ENCODE data around the gene ARHGAP9.
"Not testable (repeated sequence)": the region's sequence is repeated elsewhere in the genome, so short reads cannot be mapped to it uniquely, and the experiment has no call there.

ARHGAP9 gene

GRCh38 chr12:57449375-57449774 is 30.3 kb downstream of the ARHGAP9 start:
- H3K4me3 ChIP-seq (ENCODE audit: low read depth, low read length) = no peak overlapping the region
- DNase-seq (ENCODE audit: low read depth) = no peak
- no peak for TF ChIP-seq CTCF (conservative IDR thresholded peaks at IDR 0.05; ENCODE audit: low read depth, low read length)

GRCh38 chr12:57448669-57449068 is 31.0 kb downstream of the ARHGAP9 start:
- DNase-seq (ENCODE audit: low read depth) = no peak
- no peak overlapping the region for H3K4me3 ChIP-seq (ENCODE audit: low read depth, low read length)
- no peak for TF ChIP-seq CTCF (conservative IDR thresholded peaks at IDR 0.05; ENCODE audit: low read depth, low read length)

- DNase-seq (ENCODE audit: low read depth) = no peak
- TF ChIP-seq CTCF (conservative IDR thresholded peaks at IDR 0.05; ENCODE audit: low read depth, low read length) = no peak
- H3K4me3 ChIP-seq (ENCODE audit: low read depth, low read length) = no peak overlapping the region
Observed at GRCh38 chr12:57446292-57446960, 33.2 kb downstream of the ARHGAP9 start.

DNA sequence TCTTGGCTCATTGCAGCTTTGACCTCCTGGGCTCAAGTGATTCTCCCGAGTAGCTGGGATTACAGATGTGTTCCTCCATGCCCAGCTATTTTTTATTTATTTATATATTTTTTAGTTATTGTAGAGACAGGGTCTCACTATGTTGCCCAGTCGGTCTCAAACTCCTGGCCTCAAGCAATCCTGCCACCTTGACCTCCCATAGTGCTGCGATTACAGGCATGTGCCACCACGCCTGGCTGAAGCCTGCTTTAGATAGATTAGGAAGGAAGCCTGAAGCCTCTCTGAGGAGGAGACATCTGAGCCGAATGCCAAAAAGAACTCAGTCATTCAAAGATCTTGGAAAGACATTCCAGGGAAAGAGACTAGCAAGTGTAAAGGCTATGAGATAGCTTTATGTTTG is 34.9 kb downstream of the ARHGAP9 start:
- no peak overlapping the region for H3K4me3 ChIP-seq (ENCODE audit: low read depth, low read length)
- no peak for TF ChIP-seq CTCF (conservative IDR thresholded peaks at IDR 0.05; ENCODE audit: low read depth, low read length)
- DNase-seq (ENCODE audit: low read depth) = no peak

- H3K4me3 ChIP-seq (ENCODE audit: low read depth, low read length); DNase-seq (ENCODE audit: low read depth): not testable (repeated sequence)
Observed at GRCh38 chr12:57444337-57444736, 35.3 kb downstream of the ARHGAP9 start.

- no peak for DNase-seq (ENCODE audit: low read depth)
- no peak overlapping the region for H3K4me3 ChIP-seq (ENCODE audit: low read depth, low read length)
- TF ChIP-seq CTCF (conservative IDR thresholded peaks at IDR 0.05; ENCODE audit: low read depth, low read length) = no peak
Observed at GRCh38 chr12:57441846-57442427, 37.7 kb downstream of the ARHGAP9 start.

- not testable (repeated sequence) for H3K4me3 ChIP-seq (ENCODE audit: low read depth, low read length); DNase-seq (ENCODE audit: low read depth)
Observed at GRCh38 chr12:57441393-57441792, 38.3 kb downstream of the ARHGAP9 start.

- TF ChIP-seq CTCF (conservative IDR thresholded peaks at IDR 0.05; ENCODE audit: low read depth, low read length) = no peak
- no peak for DNase-seq (ENCODE audit: low read depth)
- no peak overlapping the region for H3K4me3 ChIP-seq (ENCODE audit: low read depth, low read length)
Observed at GRCh38 chr12:57439762-57440266, 39.9 kb downstream of the ARHGAP9 start.

Measured in choroid plexus epithelial cell (primary cell).